ENCODE results near the gene CYP4Z1.
"Not testable (repeated sequence)": the region's sequence is repeated elsewhere in the genome, so short reads cannot be mapped to it uniquely, and the experiment has no call there.

The CYP4Z1 gene, protein sequence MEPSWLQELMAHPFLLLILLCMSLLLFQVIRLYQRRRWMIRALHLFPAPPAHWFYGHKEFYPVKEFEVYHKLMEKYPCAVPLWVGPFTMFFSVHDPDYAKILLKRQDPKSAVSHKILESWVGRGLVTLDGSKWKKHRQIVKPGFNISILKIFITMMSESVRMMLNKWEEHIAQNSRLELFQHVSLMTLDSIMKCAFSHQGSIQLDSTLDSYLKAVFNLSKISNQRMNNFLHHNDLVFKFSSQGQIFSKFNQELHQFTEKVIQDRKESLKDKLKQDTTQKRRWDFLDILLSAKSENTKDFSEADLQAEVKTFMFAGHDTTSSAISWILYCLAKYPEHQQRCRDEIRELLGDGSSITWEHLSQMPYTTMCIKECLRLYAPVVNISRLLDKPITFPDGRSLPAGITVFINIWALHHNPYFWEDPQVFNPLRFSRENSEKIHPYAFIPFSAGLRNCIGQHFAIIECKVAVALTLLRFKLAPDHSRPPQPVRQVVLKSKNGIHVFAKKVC

DNA sequence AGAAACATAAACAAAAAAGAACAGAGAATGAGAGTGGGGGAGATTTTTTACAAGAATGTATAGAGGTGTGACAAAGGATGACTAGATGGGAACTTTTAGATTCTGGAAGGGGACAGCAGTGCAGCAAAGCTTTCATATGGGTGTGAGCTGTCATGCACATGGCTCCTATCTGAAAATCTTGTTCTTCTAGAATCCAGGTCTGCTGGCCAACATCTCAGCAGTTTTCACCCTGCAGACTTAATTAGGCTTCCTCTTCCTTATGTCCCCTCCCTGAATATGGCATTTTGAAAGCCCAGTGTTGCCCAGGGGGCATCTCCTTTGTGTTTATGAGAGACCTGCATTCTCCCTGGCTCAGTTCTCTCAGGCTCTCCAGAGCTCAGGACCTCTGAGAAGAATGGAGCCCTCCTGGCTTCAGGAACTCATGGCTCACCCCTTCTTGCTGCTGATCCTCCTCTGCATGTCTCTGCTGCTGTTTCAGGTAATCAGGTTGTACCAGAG lies at the start of gene CYP4Z1:
TSS of gene CYP4Z1 (plus strand) at position 135 of the 498 bp plus-strand sequence. CDS start at position 395, 260 bp downstream.
- FAIRE-seq = no peak

DNA sequence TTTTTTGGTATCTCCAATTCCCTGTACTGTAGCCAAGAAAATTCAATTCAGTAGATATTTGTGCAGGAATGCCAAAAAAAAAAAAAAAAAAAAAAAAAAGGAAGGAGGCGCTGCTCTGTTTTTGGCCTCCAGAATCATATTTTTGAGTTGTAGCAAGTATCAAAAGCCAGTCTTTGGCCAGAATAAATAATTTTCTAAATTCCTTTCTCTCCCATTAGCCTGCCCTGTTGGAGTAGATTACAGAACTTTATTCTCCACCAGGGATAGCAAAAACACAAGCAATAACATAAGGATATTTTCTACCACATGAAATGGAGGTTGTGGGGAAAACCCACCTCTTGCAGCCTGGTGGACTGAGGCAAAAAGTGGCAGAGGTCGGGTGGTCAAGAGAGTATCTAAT lies 46.0 kb upstream of the CYP4Z1 start:
- FAIRE-seq = no peak

DNA sequence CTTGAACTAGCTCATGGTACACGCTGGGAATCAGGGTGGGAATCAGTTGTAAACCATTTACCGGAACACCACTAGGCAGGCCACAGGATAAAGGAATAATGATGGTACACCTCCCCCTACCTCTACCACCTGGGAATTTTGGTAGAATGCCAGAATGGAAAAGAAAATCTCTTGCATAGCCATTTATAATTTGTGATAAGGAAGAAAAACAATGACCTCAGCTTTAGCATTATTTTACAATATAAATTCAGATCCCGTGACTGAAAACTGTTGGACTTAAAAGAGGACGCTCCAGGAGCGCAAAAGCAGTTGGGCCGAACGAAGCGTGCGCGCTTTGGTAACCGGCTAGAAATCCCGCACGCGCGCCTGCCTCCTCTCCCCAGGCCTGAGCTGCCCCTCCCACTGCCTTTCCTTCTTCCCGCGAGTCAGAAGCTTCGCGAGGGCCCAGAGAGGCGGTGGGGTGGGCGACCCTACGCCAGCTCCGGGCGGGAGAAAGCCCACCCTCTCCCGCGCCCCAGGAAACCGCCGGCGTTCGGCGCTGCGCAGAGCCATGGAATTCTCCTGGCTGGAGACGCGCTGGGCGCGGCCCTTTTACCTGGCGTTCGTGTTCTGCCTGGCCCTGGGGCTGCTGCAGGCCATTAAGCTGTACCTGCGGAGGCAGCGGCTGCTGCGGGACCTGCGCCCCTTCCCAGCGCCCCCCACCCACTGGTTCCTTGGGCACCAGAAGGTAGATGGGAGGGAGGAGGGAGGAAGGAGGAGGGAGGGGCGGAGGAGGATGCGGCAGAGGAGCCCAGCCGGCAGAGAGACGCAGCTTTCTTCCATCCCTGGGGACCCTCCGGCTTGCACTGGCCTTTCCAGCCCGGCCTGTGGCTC lies 43.5 kb upstream of the CYP4Z1 start, which contains the start of gene CYP4X1:
TSS of gene CYP4X1 (plus strand) at position 402 of the 873 bp plus-strand sequence. CDS start at position 551, 149 bp downstream.
- FAIRE-seq = no peak

DNA sequence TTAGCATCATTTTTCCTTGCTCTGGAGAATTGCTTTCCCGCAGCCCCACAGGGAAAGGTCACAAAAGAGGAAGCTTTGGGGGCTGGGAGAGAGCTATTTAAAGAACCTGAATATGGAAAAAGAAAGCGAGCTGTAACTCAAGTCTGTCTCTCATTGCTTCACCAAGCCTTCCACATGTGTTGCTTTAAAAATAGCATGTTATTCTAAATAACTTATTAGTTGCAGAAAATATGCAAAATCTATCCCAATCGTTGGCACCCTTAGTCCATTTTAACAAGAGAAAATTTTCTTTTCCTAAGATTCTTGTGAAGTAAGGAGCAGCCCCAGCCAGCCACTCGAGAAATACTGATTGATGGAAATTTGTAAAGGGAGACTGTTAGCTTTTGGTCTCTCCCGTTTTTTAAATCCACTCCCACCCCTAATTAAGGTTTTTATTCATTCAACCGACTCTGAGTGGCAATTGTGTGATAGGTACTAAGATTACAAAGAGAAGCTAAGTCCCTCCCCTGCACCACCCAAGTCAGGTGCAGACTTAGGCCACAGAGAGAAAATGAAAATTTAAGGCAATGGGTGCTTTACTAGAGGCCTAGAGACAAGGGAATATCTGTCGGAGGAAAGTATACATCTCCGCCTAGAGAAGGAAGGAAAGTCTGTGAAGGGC lies 42.8 kb upstream of the CYP4Z1 start:
- FAIRE-seq = no peak

DNA sequence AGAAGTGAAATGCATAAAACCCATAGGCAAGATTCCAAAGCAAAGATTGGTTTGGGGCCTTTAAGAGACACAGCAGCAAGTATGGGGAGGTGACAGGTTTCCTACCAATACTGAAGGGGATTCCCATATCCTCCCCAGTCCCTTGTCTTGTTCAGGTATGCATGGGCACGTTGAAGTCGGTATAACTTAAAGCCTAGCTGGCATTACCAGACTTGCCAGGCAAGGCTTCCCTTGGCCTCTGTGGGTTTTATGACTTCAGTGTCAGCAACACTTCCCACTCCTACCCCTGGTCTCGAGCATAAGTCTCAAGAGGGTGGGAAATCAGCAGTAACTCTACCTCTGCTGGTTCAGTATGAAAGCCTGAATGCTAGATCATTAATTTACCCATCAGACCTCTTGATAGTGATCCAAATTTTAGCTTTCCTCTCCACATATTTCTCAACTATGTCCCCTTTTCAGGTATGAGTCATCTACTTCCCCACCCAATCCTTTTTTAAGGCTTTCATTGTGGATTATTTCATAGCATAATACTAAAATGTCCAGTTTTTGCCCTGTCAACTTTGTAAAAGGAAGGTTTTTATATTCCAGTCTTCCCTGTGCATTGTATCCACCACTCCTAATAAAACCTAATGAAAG lies 36.7 kb upstream of the CYP4Z1 start:
- FAIRE-seq = no peak

DNA sequence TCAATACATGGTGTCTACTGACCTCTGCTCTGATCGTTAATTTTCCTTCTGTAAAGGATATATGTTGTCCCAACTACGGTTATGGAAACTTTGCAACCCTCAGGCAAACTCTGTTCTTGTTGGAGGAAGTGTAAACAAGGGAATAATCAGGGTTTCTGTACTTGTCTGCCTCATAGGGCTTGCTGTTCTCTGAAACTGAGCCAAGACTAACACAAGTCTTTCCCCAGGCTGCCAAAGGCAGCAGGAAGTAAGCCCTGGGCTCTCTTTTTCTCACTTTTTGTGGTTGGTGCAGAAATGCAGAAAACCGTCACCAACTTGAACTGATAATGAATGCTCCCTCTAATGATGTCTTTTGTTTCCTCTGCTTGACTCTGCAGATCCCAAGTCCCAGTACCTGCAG lies 36.0 kb upstream of the CYP4Z1 start:
- FAIRE-seq = no peak

DNA sequence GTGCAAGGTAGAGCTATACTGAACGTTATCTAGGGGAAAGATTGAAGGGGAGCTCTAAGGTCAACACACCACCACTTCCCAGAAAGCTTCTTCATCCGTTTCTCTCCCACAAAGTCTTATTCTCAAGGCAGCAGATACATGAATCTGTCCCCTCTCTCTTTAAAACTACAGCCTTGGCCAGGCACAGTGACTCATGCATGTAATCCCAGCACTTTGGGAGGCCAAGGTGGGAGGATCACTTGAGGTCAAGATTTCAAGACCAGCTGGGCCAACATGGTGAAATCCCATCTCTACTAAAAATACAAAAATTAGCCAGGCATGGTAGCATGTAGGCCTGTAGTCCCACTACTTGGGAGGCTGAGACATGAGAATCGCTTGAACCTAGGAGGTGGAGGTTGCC lies 35.4 kb upstream of the CYP4Z1 start:
- no peak for FAIRE-seq

DNA sequence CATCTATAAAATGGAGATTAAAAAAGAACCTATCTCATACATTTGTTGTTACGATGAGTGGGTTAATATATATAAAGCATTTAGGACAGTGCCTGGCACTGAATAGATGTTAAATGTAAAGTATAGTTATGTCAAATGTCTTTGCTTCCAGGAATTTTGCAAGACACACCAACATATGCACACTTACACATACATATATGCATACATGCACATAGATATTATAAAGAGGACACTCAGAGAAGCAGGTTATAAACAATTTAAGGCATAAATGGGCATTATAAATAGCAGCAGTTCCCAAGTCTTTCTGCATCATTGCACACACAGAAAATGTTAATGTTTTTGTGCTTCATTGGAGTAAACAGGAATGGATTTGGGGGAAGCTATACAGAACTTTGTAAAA lies 30.3 kb upstream of the CYP4Z1 start:
- FAIRE-seq = no peak

DNA sequence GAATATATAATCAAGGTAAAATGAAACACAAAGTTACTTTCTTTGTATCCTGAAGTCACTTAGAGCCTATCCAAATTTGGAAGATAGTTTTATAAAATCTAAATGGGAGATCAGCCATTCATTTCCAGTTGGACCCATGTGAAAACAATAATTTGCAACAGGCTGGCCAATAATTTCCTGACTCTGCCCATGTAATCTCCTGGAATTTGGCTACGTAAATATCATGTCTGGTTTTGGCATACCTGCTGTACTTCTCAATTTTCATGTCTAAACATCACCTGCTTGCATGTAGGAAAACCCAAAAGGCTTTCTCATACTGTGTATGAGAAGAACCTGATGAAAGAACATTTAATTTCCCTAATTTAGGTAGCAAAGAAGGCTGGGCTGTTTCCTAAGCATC lies 7.7 kb upstream of the CYP4Z1 start:
- FAIRE-seq = no peak

DNA sequence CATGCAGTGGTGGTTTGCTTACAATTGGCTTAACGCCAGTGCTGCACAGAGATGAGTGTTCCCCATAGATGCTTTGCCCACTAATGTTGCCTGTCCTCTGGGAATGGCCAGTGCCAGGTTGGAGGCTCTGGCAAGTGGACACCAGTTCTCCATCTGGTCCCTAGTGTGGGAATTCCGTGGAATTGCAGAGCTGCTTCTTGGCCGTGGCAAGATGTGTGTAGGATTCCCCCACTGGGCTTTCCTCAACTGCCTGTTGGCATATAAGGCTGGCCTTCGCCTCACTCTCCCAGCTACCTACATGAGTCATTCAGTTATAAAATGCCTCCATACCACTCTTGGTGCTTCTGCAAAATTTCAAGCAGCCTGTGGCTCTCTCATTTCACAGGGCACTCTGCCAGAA lies 2.0 kb downstream of the CYP4Z1 start:
- not testable (repeated sequence) for FAIRE-seq

DNA sequence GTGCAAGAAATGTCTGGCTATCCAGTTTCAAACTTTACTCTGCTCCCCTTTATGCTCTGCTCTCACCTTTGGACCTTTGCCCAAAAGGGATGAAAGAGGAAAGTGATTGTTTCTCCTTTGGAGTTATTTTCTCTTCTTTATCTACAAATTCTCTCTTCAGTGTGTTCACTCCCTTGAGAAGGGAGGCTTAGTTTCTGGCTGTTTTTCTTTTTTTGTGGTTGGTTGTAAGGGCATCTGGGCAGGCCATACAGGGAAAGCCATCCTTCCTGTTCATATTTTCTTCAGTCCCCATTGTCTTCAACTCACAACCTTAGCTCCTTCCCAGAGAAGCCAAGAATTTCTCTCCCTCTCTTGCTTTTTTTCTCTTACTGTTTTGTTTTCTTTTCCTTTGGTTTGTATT lies 2.5 kb downstream of the CYP4Z1 start:
- not testable (repeated sequence) for FAIRE-seq

DNA sequence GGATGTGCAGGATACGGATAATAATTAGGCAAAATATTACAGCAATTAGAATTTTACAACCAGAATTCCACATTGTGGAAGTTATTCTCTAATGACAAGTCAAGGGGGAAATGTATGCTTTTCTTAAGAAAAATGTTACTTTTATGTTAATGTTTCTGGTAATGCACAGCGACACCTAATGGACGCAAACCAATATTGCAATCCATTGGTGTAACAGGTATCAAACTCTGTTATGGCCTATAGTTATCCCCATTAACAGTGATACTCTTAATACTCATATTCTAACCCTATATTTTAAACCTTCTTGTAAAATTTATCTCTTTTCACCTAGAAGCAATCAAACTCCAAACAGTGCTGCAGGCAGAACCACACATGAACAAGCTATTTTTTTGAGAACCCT lies 22.3 kb downstream of the CYP4Z1 start:
- FAIRE-seq = peak; percentile 91

DNA sequence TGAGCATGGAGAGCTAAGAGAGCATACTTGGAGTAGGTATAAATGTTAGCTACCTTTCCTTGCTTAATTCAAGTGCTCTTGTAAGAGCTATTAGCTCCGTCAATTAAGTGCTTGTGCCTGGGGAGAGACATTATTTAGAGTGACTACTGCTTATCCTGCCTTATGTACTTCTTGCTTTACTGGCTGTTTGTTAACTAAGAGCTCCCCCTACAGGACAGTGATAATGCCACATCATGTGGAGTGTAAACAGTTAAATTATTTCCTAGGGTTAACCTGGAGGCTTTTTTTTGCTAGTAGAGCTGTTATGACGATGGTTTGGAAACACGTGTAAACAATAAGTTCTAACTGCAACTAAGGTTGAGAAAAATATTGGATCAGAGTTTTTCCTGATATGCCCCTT lies 24.4 kb downstream of the CYP4Z1 start:
- peak; percentile 85 for FAIRE-seq

DNA sequence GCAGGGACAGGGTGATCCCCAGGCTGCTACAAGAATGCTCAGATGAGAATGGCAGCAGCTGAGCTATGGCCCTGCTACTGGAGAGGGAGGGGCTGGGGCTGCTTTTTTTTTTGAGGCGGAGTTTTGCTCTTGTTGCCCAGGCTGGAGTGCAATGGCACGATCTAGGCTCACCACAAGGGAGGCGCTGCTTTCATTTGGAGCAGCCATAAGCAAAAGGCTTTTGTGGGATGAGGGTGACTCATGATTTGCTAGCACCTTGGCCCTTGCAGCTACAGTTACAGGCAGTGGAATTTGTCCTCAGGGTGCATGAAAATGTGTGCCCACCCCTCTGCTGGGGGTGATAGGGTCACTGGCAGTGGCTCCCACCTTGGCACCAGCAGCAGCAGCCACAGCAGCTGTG lies 37.8 kb downstream of the CYP4Z1 start:
- FAIRE-seq = no peak

DNA sequence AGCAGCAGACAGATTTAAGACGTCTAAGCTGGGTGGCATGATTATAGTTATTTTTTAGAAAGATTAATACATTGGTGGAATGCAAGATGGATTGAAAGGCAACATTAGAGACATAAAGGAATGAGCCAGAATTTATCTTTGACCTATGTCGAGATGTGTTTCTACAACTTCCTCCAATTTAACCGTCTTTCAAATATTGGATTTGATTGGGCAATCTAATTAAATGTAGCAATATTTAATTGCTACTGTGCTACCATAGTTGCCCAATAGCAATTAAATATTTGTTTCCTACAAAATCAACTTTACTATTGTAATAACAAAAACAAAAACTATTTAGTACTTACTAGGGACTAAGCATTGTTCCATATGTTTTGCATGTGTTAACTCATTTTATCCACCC lies 39.8 kb downstream of the CYP4Z1 start:
- no peak for FAIRE-seq

DNA sequence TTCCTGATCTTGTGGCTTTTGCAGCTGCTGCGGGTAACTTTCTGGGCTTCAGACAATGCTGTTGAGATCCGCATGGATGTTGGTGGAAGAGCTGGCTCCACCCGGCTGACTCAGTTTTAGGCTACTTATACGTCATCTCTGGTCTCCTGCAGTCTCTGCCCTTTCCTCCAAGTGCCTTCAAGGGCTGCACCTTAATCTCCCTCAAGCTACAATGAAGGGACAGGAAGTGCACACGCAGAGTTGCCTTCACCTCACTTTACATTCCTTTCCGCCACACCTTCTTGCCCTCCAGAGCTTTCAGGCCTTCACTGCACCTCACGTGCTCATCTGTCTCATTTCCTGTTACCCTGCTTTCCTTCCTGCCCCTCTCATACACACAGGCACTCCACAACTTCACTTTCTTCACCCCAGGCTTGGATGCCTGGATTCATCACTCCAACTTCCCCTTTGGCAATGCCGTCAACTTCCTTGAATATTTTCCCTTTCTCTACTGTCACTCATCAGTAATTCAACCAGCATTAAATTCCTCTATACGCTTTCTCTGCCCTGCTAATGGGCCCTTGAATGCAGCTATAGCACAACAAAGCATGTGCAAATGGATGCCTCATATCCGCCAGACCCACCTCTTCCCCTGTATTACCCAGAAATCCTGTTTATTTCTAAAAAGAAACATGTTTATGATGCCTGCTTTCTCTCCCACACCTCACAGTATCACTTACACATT lies 41.0 kb downstream of the CYP4Z1 start:
- not testable (repeated sequence) for FAIRE-seq

DNA sequence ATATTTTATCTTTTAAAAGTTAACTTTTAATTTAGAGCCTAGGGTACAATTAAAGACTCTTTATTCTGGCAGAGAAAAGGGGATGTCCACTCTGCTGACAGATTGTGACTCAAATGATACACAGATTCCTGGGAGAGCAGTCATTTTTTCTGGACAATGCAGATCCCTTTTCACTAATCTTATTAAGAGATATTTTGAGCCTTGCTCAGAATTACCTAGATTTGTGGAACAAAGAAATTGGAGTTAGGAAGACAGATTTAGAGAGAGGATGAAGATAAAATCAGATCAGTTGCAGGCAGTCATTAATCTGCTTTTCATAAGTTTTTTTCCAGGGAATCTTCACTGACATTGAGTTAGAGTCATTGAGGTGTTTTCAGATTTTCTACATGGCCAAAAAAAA lies 42.5 kb downstream of the CYP4Z1 start:
- not testable (repeated sequence) for FAIRE-seq

DNA sequence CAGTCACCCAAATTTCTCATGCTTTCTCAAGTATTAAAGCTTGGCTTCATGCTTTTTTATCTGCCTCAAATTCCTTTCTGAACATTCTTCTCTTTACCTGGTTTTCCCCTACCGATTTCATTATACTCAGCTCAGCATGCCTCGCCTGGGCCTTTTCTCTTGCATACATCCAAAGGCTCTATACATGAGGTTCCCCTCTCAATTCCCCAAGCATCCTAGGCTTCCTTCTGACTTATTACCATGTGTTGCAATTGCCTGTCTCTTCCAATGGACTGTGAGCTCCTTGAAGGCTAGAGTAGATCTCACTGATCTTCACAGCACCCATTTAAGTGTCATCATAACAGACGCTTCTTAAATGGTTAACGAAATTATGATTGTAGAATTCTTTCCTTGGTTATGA lies 46.1 kb downstream of the CYP4Z1 start:
- no peak for FAIRE-seq

DNA sequence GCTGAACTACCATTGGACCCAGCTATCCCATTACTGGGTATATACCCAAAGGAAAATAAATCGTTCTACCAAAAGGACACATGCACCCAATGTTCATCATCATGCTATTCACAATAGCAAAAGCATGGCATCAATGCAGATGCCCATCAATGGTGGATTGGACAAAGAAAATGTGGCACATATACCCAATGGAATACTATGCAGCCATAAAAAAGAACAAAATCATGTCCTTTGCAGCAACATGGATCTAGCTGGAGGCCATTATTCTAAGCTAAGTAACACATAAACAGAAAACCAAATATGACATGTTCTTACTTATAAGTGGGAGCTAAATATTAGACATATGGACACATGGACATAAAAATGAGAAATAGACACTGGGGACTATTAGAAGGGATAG lies 54.0 kb downstream of the CYP4Z1 start:
- not testable (repeated sequence) for FAIRE-seq

DNA sequence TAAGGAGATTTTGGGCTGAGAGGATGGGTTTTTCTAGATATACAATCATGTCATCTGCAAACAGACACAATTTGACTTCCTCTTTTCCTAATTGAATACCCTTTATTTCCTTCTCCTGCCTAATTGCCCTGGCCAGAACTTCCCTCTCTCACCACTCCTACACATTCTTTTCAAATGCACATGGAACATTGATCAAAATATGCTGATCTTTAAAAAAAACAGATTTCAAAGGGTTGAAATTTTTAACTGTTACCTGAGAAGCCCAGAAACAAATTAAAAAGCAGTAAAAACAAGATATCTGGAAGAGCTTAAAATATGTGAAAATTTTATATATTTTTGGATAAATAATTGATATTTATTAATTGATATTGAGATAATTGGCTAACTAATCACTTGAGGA lies 57.8 kb downstream of the CYP4Z1 start:
- FAIRE-seq = not testable (repeated sequence)

DNA sequence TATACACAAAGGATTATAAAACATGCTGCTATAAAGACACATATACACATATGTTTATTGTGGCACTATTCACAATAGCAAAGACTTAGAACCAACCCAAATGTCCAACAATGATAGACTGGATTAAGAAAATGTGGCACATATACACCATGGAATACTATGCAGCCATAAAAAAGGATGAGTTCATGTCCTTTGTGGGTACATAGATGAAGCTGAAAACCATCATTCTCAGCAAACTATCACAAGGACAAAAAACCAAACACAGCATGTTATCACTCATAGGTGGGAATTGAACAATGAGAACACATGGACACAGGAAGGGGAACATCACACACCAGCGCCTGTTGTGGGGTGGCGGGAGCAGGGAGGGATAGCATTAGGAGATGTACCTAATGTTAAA lies 60.0 kb downstream of the CYP4Z1 start:
- FAIRE-seq = not testable (repeated sequence)

DNA sequence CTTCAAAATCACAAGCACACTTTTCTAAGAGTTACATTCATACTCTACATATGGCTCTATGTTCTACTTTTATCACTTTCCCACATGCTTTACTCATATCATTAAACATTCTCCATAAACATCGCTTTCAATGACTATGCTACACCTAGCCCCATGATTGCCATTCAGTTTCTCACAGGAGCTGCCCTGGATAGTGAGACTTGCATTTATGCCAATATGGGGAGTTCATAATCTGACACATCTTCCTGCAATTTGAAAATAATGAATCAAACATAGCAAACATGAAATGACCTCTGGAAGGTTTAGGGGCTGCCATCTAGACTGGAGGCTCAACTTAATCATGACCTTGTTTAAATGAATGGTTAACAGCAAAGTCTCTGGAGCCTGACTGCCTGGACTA lies 61.2 kb downstream of the CYP4Z1 start:
- no peak for FAIRE-seq

All from A204.1 (cell line).